SU-DHL-6 (cell line): ENCODE measurements around the gene HNRNPU.

Source experiments
- CTCF ChIP-seq: fragments of 200-600 bp; sonication (generic); IDR thresholded peaks from one replicate; pipeline ENCODE4 v1.5.1; 2017; ENCODE audit warnings: antibody characterized with exemption, mild to moderate bottlenecking, low read length, moderate library complexity; ENCODE audit not compliant: insufficient read depth, poor library complexity, severe bottlenecking
- EZH2phosphoT487 ChIP-seq: fragments of 200-600 bp; sonication (generic), shearing (Covaris generic); conservative IDR thresholded peaks from 2 replicates; pipeline ENCODE4 v1.6.1; 2018; ENCODE audit warnings: mild to moderate bottlenecking, antibody characterized with exemption, low read length, moderate library complexity, mixed read lengths

GRCh38 chr1:244854865-244855578 lies 9.3 kb downstream of the HNRNPU start:
- TF ChIP-seq CTCF: no peak
- no peak for TF ChIP-seq EZH2phosphoT487
